Erythroblast (primary cell): ENCODE measurements around the gene UBE2S.
A peak's percentile ranks its signal among the peaks of the same experiment; 100 is the strongest.

ENCODE experiments used
- DNase-seq, 2 experiments: peaks; one replicate each; lab custom pipeline; 2025; lab: John Stamatoyannopoulos, UW
- GATA1 ChIP-seq: IDR thresholded peaks from 2 replicates; pipeline ENCODE4 v1.6.1; 2011; ENCODE audit warnings: low read depth, mild to moderate bottlenecking, control low read depth, low read length, moderate library complexity
- POLR2A ChIP-seq: IDR thresholded peaks from 2 replicates; pipeline ENCODE4 v1.6.1; 2011; ENCODE audit warnings: mild to moderate bottlenecking, low read length

The UBE2S gene

DNA sequence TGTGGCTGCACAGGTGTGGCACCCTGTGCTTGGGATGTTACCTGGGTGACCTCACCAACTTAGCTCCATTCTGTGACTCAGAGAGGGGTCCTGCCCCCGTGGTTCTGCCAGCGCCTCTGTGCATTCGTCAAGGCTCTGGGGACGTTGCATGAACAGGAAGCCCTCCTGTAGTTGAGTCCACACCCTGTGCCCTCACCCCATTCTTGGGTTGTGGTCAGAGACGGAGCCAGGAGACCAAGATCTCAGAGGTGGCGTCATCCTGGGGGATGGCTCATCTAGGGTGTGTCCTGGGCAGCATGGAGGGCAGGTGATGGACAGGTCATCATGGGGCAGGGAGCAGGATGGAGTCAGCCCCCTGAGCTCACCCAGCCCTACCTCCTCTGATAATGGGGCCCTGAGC is 55.5 kb downstream of the UBE2S start:
- DNase-seq = no peak
- TF ChIP-seq GATA1 = no peak
- TF ChIP-seq POLR2A = no peak

DNA sequence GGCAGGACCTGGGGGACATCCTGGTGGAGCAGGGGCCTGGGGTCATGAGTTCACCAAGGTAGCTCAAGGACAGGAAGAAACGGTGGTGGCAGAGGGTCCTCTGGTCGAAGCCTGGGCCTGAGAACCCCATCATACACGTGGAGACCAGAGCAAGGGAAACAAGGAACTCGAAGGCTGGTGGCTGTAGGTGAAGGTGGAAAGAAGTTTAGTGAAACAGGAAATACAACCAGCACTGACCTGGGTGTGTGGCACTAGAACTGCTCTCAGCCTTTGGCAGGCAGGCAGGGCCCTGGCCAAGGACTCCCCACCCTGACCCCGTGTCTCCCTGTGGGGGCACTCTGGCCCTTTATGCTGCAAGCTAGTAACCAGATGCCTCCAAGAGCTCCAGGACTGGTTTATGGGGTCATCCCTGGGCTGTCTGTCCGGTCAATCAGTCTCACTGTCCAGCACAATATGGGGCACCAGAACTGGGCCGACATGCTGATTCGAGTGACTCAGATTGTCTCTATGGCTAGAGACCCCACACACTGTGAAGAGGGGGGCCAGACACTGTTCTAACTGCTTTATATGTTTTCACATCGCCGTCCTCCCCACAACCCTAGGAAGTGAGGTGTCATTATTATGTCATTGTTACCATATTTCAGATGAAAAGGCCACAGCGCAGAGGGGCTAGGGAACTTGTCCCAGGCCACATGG is 56.8 kb downstream of the UBE2S start:
- TF ChIP-seq POLR2A = peak; percentile 19
- no peak for TF ChIP-seq GATA1
- DNase-seq = no peak
